Islet precursor cell (in vitro differentiated cells): ENCODE results near the gene VGF.

Experiments used
- DNase-seq: peaks from one replicate; pipeline ENCODE4 v3.0.0-alpha.2; 2018

Gene VGF

DNA sequence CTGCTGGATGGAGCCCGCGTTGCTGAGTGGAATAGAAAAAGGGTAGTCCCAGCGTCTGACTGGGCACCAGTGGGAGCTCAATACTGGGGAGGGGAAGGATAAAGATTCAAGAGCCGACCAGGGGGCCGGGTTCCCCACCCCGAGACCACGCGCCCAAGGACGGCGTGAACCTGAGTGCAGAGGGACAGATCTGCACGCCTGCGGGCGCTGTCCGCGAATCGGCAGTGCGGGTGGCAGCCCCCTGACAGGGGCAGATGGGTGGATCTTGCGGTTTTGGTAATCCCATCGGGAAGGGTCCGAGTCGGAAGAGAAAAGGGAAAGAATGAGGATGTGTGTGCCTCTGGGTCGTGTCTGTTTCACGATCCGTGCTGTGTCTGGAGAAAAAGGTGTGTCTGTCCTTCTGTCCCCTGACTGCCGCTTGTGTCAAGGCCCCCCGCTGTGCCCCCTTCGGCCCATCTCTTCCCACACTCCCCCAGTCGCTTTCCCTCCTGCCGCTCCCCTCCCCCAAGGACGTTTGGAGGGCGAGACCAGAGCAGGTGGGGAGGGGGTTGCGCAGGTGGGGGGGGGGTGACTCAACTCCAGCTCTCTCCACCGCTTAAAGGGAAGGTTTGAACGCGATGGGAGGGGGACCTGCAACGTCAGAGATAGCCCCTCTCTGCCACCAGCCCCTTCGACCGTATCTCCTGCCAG is 734 bp upstream of the VGF start:
- peak; percentile 76 for DNase-seq

DNA sequence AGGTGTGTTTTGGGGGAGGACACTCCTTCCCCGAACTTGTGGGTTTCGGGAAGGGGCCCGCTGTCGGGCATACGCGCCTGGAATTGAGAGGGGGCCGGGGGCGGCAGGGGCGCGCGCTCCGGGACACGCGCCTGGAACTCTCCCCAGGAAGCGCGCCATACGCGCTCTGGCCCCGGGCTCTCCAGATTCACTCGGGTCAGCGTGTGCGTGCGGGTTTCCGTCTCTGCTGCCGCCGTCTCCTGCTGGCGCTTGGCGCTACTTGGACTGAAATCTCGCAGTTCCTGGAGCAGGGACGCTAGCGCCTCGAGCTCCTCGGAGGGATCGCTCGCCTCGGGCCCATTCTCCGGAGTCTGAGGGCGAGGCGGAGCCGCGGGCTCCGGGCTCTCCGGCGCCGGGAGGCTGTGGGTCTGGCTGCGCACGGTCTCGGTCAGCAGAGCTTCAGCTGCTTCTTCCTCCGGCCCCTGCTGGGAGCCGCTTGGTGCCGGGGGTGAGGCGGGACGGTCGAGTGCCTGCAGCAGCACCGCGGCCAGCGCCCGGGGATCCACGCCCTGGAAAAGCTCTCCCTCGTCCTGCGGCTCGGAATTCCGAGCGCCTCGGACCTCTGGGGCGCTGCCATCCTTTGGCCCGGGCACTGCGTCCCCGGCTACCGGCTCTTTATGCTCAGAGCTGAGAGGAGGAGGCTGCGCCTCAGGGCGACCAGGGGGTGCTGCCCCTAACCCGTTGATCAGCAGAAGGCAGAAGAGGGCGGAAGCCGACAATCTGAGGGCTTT is 1.1 kb downstream of the VGF start:
- DNase-seq, result peak; percentile 91

DNA sequence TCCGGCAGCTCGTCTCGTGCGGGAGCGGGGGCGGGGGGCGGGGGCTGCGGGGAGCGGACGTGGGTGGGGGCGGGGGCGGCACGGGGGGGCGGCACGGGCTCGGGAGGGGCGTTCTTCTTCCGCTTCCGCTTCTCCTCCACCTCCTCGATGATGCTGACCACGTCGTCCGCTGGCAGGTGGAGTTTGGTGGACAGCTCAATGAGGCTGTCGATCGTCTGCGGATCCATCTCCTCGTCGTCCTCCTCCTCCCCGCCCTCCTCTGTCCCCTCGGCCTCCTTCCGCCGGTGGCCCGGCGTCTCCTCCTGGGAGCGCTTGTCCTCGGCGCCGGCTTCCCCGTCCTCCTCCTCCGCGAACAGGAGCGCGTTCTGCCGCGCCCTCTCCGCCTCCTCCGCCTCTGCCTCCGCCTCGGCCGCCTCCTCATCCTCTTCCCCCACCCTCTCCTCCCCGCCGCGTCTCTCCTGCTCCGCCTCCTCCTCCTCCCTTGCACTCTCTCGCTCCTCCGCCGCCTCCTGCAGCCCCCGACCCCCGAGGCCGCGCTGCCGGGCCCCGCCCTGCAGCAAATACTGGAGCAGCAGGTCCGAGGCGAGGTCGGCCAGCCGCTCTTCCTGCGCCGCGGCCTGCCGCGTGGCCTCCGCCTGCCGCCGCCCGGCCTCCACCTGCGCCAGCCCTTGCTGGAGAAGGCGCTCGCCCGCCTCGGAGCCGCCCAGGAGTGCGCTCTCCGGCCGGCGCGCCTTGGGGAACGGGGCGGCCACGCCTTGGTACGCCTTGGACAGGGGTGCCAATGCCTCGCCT is 1.9 kb downstream of the VGF start:
- peak; percentile 83 for DNase-seq

DNA sequence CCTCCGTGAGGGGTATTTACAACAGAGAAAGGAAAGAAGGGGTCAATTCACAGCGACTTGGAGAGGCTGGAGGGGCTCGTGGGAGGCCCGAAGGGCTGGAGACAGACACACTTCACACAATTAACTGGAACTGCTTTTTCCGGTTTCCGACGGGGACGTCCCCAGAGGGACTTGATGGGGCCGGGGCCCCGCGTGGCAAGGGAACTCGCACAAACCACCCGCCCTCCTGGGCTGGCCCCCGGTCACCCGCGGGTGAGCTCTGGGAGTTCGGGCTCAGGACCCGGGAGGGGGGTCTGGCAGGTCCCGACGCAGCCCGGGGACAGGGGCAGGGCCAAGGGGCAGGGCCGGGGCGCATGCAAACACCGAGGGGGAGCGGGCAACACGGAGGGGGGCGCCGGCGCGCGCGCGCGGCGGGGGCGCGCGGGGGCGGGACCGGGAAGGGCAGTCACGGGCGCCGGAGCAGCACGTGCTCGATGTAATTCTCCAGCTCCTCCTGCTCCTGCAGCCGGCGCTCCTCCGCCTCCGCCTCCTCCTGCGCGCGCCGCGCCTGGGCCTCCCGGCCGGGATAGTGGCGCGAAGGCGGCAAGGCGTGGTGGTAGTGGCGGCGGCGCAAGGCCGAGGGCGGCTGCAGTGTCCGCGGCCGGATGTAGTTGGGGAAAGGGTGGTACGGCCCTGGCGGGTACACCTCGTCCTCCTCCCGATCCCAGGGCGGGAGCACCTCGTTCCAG is 2.7 kb downstream of the VGF start:
- DNase-seq, result peak; percentile 90

DNA sequence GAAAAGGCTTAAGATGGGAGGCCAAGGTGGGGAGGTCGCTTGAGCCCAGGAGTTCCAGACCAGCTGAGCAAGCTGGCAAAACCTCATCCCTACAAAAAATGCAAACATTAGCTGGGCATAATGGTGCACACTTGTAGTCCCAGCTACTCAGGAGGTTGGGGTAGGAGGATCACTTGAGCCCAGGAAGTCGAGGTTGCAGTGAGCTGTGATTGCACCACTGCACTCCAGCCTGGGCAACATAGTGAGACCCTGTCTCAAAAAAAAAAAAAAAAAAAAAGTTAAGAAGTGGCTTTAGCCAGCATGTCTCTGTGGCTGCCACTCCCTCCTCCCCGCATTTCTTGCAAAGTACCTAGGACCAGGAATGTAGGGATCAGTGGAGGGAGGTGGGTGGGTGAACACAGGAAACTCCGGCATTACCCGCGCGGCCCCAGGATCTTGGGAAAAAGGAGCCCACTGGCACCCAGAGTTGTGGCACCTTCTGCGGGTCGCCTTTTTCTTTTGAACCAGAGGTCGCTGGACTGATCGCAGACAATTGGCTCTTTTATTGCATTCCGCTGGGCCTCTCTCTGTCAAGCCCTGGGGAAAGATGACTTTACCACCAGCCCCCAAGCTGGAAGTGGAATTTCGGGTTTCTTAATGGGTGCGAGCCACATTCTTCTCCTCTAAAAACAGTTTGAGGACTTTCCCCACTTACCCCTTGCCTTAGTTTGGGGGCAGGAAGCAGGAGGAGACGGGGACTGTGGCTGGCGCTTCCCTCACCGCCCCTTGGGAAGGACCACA is 3.5 kb downstream of the VGF start:
- DNase-seq, result peak; percentile 90

DNA sequence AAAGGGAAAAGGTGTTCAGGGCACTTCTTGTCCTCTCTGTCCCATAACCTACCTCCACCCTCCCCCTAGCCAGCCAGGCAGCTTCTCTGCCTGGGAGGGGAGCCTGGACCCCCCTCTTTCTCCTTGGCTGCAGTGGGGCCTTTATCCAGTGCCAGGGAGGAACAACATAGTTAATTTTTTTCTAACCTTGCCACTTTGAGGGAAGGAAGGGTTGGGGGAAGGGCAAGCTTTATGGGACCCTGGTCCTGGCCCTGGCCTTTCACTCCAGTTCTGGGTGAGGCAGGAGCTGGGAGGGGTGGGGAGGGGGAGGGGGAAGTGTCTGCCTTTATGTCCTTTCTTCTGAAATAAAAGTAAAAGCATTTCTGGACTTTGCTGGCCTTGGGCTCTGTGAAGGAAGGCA is 4.5 kb downstream of the VGF start:
- no peak for DNase-seq

DNA sequence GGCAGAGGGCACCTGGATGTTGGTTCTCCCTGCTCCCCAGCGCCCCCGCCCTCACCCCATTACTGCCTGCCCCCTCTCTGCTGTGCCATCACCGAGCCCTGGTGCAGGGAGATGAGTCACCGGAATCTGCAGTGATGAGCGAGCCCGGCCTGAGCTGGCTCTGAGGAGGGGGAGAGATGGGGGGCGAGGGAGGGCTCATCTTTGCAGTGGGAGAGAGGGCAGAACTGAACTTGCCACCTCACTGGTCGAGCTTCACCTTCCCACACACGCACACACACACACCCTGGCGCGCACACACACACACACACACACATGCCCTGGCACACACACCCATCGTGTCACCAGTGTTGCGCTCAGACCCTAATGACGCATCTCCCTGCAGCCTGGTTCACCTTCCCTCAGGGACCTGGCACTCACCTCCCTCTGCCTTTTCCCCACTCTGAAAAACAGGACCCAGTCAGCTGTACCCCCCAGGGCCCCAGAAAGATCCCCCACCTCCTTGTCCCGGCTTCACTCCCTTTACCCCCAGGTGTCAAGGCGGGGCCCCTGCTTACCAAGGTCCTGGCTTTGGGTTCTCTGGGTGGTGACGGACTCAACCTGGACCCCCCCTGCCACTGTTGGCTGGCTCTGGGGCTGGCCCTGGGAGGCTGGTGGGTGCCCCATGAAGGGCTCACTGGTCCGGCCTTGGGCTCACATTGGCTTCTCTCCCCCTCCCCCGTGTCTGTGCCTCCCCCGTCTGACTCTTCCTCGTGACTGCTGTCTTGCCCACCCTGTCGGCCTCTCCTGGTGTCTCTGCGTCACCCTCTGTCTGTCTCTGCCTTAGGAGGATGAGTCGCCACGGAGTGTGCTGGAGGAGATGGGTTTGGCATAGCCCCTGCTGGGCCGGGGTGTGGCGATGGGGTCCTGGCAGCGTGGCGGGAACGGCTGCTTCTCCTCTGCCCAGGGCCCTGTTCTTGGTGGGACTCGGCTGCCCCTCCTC is 5.4 kb downstream of the VGF start:
- DNase-seq, result peak; percentile 92

DNA sequence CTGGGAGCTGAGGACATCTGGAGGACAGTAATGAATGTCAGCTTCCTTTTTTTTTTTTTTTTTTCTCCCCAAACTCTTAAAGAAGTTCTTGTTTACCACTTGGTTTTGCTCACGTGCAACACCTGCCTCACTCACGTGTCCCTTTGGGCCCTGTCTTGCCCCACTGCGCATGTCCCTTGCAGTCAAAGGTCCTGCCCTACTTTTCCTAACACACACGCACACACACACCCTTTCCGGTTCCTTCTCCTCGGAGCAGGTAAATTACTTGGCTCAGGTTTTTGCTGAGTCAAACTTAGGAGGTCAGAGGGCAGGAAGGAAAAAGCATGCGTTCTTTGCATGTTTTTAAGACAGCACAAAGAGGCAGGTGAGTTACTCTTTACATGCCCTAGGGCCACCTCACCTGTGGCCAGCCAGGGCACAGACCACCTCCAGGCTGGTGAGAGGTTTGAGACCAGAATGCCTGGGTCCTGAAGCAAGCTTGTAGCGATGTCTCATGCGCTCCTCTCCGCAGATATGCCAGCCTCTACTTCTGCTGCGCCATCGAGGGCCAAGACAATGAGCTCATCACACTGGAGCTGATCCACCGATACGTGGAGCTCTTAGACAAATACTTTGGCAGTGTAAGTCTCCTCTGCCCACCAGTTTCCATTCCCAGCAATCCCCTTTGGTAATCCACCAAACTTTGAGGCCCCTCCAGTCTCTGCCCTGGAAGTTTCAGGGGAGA is 8.3 kb downstream of the VGF start:
- peak; percentile 78 for DNase-seq

DNA sequence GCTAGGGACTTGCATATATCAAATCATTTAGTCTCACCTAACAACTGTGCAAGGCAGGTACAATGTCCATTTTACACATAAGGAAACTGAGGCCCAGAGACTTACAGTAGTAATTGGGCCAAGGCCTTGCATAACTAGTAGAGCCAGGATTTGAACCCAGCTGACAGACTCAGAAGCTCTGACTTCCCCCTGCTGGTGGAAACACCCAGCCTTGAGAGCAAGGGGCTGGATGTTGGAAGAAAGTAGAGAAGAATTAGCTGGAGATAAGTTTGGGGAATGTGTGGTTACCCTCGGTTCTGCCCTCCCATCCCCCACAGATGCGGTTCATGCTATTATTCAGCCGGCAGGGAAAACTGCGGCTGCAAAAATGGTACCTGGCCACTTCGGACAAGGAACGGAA is 9.1 kb downstream of the VGF start:
- DNase-seq, result no peak

DNA sequence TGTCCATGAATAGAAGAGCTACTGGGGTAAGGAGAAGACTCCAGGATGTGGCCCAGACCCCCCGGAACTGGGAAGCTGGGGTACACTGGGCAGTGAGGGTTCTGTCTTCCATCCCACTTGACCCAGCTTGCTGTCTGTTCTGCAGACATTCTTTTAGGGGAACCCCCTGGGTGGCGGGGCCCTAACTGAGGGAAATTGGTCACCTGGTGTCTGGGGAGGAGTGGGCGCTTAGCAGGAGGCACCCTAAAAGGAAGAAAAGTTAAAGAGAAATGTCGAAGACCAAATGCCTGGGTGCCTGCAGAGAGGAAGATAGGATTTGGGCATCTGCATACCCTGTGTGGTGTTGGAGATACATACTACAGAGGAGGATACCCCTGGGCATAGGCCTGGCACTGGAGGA is 10.1 kb downstream of the VGF start:
- no peak for DNase-seq

DNA sequence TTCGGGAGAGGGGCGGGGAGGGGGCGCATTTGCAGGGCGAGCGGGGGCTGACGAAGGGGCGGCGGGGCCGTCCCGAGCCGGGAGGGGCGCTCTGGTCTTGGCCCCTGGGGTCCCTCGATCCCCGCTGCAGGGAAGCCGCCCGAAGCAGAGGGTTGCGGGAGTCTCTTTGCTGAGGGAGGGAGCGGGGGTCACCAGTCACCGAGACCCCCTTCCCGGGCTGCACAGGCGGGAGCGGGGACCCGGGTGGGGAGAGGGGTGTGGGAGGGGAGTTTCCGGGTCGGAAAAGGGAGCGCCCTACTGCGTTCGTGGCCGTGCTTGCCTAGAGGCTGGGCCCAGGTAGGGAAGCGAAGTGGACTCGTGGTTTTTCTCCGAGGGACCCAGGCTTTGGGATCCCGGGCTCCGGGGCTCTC is 10.7 kb downstream of the VGF start:
- DNase-seq, result no peak

DNA sequence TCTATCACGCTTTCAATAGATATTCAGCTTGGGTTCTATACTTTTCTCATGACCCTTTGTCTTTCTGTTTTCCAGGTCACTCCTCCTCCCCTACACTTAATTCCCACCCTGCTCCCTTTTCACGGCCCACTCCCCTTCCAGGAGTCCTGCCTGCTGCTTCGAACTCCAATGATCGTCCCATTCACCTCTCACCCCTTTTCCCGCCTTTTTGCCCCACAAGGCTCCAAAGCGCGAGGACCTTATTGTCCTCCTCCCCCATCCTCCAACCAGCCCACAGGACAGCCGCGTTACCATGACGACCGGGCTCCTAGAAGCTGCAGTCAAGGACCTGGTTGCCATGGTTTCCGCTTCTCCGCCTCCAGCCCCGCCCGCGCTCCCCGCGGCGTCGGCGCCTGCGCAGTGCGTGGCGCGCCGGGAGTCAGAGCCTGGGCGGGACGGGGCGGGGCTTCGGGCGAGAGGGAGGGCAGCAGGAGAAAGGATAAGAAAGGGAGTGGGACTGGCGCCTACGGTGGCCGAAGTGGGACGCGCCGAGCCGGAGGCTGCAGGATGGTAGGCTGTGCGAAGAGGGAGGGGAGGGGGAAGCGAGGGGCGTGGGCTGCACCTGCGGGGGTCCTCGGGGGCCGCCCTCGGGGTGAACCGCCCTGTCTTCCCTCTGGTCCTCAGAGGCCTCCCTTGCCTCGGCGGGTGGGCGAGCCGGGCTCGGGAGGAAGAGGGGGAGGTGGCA is 11.2 kb downstream of the VGF start, which contains the start of gene AP1S1:
Gene AP1S1 (plus strand): TSS at position 508 of the 724 bp plus-strand sequence. CDS start 39 bp downstream, at position 547.
- DNase-seq, result peak; percentile 99

DNA sequence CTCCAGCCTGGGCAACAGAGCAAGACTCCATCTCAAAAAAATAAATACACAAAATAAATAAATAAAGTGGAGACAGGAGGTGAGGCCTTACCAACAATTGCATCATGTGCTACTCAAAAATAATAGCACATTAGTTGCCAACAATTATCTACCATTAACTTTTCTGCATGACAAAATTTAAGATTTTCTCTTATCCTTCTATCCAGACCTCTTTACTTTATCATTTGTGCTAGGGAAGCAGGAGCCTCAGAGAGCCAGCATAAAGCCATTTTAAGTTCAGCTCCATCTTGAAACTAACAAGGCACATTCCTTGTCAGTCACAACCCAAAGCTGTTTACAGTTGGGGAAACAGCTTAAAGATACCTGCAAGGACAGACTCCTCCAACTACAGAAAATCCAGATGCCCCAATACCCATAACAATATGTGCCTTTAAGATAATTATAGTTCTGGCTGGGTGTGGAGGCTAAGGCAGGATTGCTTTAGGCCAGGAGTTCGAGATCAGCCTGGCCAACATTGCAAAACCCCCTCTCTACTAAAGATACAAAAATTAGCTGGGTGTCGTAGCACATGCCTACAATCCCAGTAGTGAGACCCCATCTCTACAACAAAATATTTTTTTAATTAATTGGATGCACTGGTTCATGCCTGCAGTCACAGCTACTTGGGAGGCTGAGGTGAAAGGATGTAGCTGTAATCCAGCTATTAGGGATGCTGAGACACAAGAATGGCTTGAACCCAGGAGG is 13.3 kb downstream of the VGF start:
- DNase-seq, result no peak

DNA sequence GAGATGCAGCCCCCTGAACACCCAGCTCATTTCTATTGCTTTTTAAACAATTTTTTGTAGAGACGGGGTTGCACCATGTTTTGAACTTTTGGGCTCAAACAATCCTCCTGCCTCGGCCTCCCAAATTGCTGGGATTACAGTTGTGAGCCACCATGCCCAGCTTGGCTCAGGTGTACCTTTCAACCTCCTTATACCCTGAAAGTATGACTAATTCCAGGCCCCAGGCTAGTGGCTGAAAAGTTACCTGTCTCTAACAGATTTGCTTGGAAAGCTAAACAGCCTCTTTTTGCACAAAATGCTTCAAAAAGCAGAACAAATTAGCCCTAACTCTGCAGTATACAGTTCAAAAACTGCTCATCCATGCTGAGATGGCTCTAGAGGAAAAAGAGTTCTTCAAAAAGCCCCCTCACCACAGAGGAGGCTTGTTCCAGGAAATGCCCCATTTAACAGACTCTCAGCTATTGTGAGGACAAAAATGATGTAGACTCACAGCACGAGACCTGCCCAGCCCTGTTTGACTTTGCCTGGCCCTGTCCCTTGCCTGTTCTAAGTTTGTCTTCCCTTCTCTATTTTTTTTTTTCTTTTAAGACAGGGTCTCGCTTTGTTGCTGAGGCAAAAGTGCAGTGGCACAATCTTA is 24.5 kb downstream of the VGF start:
- DNase-seq, result no peak

DNA sequence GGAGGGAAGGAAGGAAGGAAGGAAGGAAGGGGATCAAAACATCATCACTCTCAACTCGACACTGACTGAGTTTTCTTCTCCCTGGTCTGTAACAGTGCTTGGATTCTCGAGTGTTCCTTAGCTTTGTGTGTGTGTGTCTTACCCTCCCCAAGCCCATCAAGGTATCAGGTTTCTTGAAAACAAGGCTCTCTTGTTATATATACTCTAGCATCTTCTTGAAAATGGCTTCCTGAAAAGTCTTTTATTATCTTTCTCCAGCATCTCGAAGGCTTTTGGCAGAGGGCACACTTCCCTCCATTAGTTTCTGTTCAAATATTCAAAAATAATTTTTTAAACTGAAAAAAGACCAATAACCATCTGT is 25.1 kb downstream of the VGF start:
- no peak for DNase-seq

DNA sequence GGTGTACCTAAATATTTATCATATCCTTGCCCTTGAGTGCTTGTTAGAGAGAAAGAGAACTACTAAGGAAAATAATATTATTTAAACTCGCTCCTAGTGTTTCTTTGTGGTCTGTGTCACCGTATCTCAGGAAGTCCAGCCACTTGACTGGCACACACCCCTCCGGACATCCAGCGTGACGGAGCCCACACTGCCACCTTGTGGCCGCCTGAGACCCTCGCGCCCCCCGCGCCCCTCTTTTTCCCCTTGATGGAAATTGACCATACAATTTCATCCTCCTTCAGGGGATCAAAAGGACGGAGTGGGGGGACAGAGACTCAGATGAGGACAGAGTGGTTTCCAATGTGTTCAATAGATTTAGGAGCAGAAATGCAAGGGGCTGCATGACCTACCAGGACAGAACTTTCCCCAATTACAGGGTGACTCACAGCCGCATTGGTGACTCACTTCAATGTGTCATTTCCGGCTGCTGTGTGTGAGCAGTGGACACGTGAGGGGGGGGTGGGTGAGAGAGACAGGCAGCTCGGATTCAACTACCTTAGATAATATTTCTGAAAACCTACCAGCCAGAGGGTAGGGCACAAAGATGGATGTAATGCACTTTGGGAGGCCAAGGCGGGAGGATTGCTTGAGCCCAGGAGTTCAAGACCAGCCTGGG is 27.0 kb downstream of the VGF start:
- peak; percentile 98 for DNase-seq

DNA sequence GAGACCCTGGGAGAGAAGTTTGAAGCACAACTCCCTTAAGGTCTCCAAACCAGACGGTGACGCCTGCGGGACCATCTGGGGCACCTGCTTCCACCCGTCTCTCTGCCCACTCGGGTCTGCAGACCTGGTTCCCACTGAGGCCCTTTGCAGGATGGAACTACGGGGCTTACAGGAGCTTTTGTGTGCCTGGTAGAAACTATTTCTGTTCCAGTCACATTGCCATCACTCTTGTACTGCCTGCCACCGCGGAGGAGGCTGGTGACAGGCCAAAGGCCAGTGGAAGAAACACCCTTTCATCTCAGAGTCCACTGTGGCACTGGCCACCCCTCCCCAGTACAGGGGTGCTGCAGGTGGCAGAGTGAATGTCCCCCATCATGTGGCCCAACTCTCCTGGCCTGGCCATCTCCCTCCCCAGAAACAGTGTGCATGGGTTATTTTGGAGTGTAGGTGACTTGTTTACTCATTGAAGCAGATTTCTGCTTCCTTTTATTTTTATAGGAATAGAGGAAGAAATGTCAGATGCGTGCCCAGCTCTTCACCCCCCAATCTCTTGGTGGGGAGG is 27.6 kb downstream of the VGF start:
- DNase-seq, result no peak
